Breast epithelium (tissue), 3 donors: Measurements from ENCODE around the gene KAT6B.

Source experiments
- CTCF ChIP-seq, 3 donors: fragments of 450-650 bp; IDR thresholded peaks; one replicate each; pipeline ENCODE4 v1.5.1; 2016 to 2017; ENCODE audit warnings: antibody characterized with exemption in 3 of 3, mild to moderate bottlenecking in 3 of 3, moderate library complexity in 3 of 3
- POLR2A ChIP-seq: fragments of 450-650 bp; IDR thresholded peaks from one replicate; pipeline ENCODE4 v1.6.1; 2016; ENCODE audit warnings: antibody characterized with exemption, mild to moderate bottlenecking, moderate library complexity

- TF ChIP-seq CTCF (IDR thresholded peaks at IDR 0.05): no peak
- TF ChIP-seq POLR2A: no peak
Measured at GRCh38 chr10:74912182-74912581, 85.8 kb downstream of the KAT6B start.
